GM12865 (cell line): Measurements from ENCODE around the gene FXN.

Source experiments
- DNase-seq: peaks from one replicate; pipeline ENCODE4 v3.0.0; 2010; ENCODE audit warnings: low read depth
- H3K4me3 ChIP-seq: 2 replicates; pipeline ENCODE4 v1.5.1; 2011; ENCODE audit warnings: mild to moderate bottlenecking, low read depth, low read length, control low read depth
- TF ChIP-seq, protein P1 (sequence below): IDR thresholded peaks from 2 replicates; pipeline ENCODE4 v1.5.1; 2011; ENCODE audit warnings: low read length, control low read depth, low read depth, inconsistent platforms; ENCODE audit not compliant: insufficient read depth; ENCODE audit errors: missing control alignments

Gene FXN

GRCh38 chr9:69060766-69061165 lies 25.2 kb downstream of the FXN start:
- no peak overlapping the region for H3K4me3 ChIP-seq
- TF ChIP-seq, protein P1, sequence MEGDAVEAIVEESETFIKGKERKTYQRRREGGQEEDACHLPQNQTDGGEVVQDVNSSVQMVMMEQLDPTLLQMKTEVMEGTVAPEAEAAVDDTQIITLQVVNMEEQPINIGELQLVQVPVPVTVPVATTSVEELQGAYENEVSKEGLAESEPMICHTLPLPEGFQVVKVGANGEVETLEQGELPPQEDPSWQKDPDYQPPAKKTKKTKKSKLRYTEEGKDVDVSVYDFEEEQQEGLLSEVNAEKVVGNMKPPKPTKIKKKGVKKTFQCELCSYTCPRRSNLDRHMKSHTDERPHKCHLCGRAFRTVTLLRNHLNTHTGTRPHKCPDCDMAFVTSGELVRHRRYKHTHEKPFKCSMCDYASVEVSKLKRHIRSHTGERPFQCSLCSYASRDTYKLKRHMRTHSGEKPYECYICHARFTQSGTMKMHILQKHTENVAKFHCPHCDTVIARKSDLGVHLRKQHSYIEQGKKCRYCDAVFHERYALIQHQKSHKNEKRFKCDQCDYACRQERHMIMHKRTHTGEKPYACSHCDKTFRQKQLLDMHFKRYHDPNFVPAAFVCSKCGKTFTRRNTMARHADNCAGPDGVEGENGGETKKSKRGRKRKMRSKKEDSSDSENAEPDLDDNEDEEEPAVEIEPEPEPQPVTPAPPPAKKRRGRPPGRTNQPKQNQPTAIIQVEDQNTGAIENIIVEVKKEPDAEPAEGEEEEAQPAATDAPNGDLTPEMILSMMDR: no peak
- DNase-seq: no peak

GRCh38 chr9:69062195-69062594 lies 26.6 kb downstream of the FXN start:
- TF ChIP-seq, protein P1: no peak
- no peak overlapping the region for H3K4me3 ChIP-seq
- no peak for DNase-seq

DNA sequence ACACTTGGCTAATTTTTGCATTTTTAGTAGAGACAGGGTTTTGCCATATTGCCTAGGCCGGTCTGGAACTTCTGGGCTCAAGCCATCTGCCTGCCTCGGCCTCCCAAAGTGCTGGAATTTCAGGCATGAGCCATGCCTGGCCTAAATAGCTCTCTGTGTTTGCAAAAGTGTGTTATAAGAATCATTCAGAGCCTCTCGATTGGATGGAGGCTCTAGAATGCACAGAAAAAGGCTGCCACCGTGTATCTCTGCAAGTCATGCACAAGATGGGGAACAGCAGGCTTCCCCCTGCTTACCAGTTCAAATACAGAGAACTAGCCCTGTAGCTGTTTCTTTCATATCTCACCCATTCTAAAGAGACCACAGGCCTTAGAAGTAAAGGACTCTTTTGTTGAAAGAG lies 28.3 kb downstream of the FXN start:
- DNase-seq: no peak

GRCh38 chr9:69065660-69066059 lies 30.1 kb downstream of the FXN start:
- no peak for DNase-seq
- no peak overlapping the region for H3K4me3 ChIP-seq
- TF ChIP-seq, protein P1: no peak

More for the DNA sequence above, 28.3 kb downstream of the FXN start:
- no peak overlapping the region for H3K4me3 ChIP-seq
- TF ChIP-seq, protein P1: no peak

DNA sequence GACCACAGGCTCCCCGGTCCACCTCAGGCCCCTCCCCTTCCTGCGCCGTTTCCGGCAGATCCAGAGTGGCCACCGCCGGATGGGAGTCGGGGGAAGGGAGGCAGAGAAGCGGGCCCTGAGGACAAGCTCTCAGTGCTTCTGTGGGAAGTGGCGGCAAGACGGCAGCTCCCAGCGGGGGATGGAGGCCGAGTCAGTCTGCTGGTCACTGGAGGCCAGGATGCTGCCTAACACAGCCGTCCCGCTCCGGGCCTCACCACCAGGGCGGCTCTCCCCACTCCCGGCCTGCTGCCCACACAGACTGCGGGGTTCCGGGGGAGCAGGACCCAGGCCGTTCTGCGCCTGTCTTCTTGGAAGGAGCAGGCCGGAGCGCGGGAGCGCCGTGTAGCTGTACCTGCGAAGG lies 31.4 kb downstream of the FXN start:
- no peak for DNase-seq
- TF ChIP-seq, protein P1: no peak
- no peak overlapping the region for H3K4me3 ChIP-seq

DNA sequence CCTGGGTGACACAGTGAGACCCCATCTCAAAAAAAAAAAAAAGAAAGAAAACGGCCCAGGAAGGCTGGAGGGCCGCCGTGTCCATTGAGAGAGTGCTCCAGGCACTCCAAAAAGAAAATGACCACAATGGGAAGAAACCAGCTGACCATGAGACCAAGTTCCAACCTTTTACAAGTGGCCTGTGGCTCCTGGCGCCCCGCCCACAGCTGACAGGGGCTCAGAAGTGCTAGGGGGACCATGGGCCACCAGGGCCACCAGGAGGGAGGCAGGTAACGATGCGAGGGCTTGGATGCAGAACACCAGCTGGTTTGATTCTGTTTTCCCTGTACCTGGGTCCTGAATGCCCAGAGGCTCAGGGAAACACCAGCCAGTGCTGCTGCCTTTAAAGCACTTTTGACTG lies 34.6 kb downstream of the FXN start:
- TF ChIP-seq, protein P1: no peak
- H3K4me3 ChIP-seq: no peak overlapping the region
- DNase-seq: no peak

GRCh38 chr9:69071059-69071458 lies 35.5 kb downstream of the FXN start:
- TF ChIP-seq, protein P1: no peak

More at GRCh38 chr9:69071059-69071458, 35.5 kb downstream of the FXN start:
- no peak for DNase-seq
- H3K4me3 ChIP-seq: no peak overlapping the region
